Loucy (cell line): Measurements from ENCODE around the gene ZFYVE26.

ENCODE experiments used
- H2AFZ ChIP-seq: fragments of 200-600 bp; sonication (generic); 2 replicates; pipeline ENCODE4 v1.6.0; 2016; ENCODE audit warnings: antibody characterized with exemption, mild to moderate bottlenecking, low read length, moderate library complexity
- H3F3A ChIP-seq: fragments of 200-600 bp; 2 replicates; pipeline ENCODE4 v1.6.0; 2016; ENCODE audit warnings: antibody characterized with exemption, low read depth, mild to moderate bottlenecking
- H3K27me3 ChIP-seq: fragments of 200-600 bp; sonication (generic); 2 replicates; pipeline ENCODE4 v1.6.1; 2014; ENCODE audit warnings: low read length, mild to moderate bottlenecking; ENCODE audit not compliant: insufficient read depth, poor library complexity, severe bottlenecking
- H3K36me3 ChIP-seq: fragments of 200-600 bp; sonication (generic); 2 replicates; pipeline ENCODE4 v1.6.1; 2016; ENCODE audit warnings: low read length; ENCODE audit not compliant: insufficient read depth
- H3K4me1 ChIP-seq: fragments of 200-600 bp; sonication (generic); 2 replicates; pipeline ENCODE4 v1.5.1; 2014; ENCODE audit warnings: low read length, mild to moderate bottlenecking; ENCODE audit not compliant: insufficient read depth, poor library complexity, severe bottlenecking
- H3K4me2 ChIP-seq: fragments of 200-600 bp; sonication (generic); 2 replicates; pipeline ENCODE4 v1.6.0; 2014; ENCODE audit warnings: antibody characterized with exemption, low read length, low read depth, mild to moderate bottlenecking; ENCODE audit not compliant: poor library complexity, severe bottlenecking
- H3K4me3 ChIP-seq: fragments of 200-600 bp; sonication (generic); 2 replicates; pipeline ENCODE4 v1.5.1; 2014; ENCODE audit warnings: low read length, mild to moderate bottlenecking, mixed read lengths; ENCODE audit not compliant: poor library complexity, severe bottlenecking
- H3K79me2 ChIP-seq: fragments of 200-600 bp; sonication (generic); 2 replicates; pipeline ENCODE4 v1.6.1; 2014; ENCODE audit warnings: low read length; ENCODE audit not compliant: insufficient read depth
- H3K9ac ChIP-seq: fragments of 200-600 bp; sonication (generic); 2 replicates; pipeline ENCODE4 v1.6.0; 2014; ENCODE audit warnings: mild to moderate bottlenecking, low read depth, low read length, moderate library complexity; ENCODE audit not compliant: poor library complexity, severe bottlenecking
- H3K9me2 ChIP-seq: fragments of 200-600 bp; sonication (generic); replicated peaks from 2 replicates; pipeline ENCODE4 v1.6.1; 2016; ENCODE audit warnings: low read depth, low read length, mixed read lengths
- H3K9me3 ChIP-seq: fragments of 200-600 bp; sonication (generic); 2 replicates; pipeline ENCODE4 v1.6.1; 2014; ENCODE audit warnings: mild to moderate bottlenecking, antibody characterized with exemption, low read length, low read depth; ENCODE audit not compliant: insufficient read depth
- H4K20me1 ChIP-seq: fragments of 200-600 bp; sonication (generic); 2 replicates; pipeline ENCODE4 v1.6.0; 2014; ENCODE audit warnings: antibody characterized with exemption, low read length, mild to moderate bottlenecking; ENCODE audit not compliant: insufficient read depth, poor library complexity, severe bottlenecking
- EZH2phosphoT487 ChIP-seq: fragments of 200-600 bp; IDR thresholded peaks from 2 replicates; pipeline ENCODE4 v1.6.1; 2018; ENCODE audit warnings: antibody characterized with exemption, mild to moderate bottlenecking, moderate library complexity, borderline replicate concordance
- TF ChIP-seq, protein P1 (sequence below): fragments of 200-600 bp; sonication (generic); conservative IDR thresholded peaks from 2 replicates; pipeline ENCODE4 v1.5.1; 2014; ENCODE audit warnings: mild to moderate bottlenecking, antibody characterized with exemption, low read length

Gene ZFYVE26

DNA sequence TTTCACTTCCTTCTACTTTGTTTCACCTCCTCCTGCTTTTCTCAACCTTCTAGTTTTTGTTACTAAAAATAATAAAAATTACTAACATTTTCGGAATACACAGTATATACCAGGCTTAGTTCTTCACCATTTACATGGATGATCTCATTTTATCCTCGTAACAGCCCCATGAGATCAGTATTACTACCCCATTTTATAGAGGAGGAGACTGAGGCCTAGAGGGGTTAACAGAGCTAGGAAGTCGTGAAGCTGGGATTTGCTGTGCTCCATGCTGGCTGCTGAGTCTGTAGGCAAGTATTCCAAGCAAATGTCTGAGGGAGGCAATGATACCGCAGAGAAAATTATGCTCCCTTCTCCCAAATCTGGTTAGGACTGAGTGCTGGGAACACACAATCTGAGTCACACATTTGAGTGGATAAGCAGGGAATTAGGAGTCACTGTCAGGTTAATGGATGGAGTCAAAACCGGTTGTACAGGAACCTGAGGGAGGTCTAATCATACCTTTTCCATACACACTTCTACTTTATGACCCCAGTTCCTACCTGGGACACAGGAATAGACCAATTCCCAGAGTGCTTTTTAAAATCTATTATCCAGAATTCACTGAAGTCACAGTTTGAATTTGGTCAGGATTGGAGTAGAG is 51.1 kb downstream of the ZFYVE26 start:
- no peaks in the 10 kb centered on the region for H3K79me2 ChIP-seq
- peaks cover 7% of the 10 kb centered on the region for H3K4me1 ChIP-seq
- H3K9me2 ChIP-seq = no peaks in the 10 kb centered on the region
- H3K9me3 ChIP-seq = no peaks in the 10 kb centered on the region
- H3K9ac ChIP-seq = no peak overlapping the region
- no peaks in the 10 kb centered on the region for H3K27me3 ChIP-seq
- no peak overlapping the region for H3K4me3 ChIP-seq
- H3K36me3 ChIP-seq = peaks cover 26% of the 10 kb centered on the region; the same call in 1 of the 2 replicates
- H3F3A ChIP-seq = no peaks in the 10 kb centered on the region
- H2AFZ ChIP-seq = no peak overlapping the region
- H4K20me1 ChIP-seq = no peaks in the 10 kb centered on the region
- H3K4me2 ChIP-seq = no peak overlapping the region
- TF ChIP-seq, protein P1, sequence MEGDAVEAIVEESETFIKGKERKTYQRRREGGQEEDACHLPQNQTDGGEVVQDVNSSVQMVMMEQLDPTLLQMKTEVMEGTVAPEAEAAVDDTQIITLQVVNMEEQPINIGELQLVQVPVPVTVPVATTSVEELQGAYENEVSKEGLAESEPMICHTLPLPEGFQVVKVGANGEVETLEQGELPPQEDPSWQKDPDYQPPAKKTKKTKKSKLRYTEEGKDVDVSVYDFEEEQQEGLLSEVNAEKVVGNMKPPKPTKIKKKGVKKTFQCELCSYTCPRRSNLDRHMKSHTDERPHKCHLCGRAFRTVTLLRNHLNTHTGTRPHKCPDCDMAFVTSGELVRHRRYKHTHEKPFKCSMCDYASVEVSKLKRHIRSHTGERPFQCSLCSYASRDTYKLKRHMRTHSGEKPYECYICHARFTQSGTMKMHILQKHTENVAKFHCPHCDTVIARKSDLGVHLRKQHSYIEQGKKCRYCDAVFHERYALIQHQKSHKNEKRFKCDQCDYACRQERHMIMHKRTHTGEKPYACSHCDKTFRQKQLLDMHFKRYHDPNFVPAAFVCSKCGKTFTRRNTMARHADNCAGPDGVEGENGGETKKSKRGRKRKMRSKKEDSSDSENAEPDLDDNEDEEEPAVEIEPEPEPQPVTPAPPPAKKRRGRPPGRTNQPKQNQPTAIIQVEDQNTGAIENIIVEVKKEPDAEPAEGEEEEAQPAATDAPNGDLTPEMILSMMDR = no peak
- TF ChIP-seq EZH2phosphoT487 = no peak

DNA sequence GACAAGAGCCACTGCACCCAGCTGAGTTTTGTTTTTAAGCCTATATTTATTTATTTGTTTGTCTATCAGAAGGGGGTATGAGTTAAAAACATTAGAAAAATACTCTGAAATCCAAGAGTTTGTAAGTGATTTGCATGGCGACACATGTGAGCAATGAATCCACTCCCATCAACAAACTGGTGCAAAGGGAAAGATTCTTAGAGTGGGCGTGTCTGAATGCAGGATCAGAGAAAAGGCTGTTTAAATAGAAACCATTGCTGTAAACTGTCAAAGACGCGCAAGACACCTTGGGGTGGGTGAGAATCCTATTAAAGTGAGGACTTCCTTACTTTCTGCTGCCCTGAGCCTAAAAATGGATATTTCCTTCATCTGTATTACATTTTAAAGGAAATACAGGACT is 51.9 kb downstream of the ZFYVE26 start:
- Histone ChIP-seq H3K4me3 (no peak overlapping the region), H3K36me3 (peaks cover 23% of the 10 kb centered on the region; the same call in 1 of the 2 replicates), H3K79me2 (no peaks in the 10 kb centered on the region), H3K4me2 (no peak overlapping the region), H3K9ac (no peak overlapping the region), H3F3A (no peaks in the 10 kb centered on the region), H3K9me2 (no peaks in the 10 kb centered on the region), H4K20me1 (no peaks in the 10 kb centered on the region), H3K27me3 (no peaks in the 10 kb centered on the region), H2AFZ (no peak overlapping the region), H3K9me3 (no peaks in the 10 kb centered on the region), H3K4me1 (peaks cover 7% of the 10 kb centered on the region)
- TF ChIP-seq, protein P1 = no peak
- TF ChIP-seq EZH2phosphoT487 = no peak

DNA sequence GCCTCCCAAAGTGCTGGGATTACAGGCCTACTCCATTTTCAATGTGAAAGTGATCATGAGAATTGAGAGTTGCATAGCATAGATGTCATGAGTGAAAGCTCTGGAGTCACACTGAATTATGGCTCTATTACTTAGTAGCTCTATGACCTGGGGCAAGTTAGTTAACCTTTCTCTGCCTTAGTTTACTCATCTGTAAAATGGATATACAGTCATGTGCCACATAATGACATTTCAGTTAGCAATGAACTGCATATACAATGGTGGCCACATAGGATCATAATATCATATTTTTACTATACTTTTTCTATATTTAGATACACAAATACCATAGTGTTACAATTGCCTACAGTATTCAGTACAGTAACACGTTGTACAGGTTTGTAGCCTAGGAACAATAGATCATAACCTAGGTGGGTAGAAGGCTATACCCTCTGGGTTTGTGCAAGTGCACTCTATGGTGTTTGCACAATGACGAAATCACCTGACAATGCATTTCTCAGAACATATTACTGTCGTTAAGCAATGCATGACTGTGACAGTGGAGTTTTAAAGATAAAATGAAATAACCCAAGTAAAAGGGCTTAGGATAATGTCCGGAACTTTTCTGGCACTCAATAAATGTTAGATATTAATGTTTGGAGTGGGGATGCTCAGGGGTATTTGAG is 53.1 kb downstream of the ZFYVE26 start:
- Histone ChIP-seq H3F3A (no peaks in the 10 kb centered on the region), H3K27me3 (no peaks in the 10 kb centered on the region), H3K79me2 (no peaks in the 10 kb centered on the region), H3K9me2 (no peaks in the 10 kb centered on the region), H3K4me3 (no peak overlapping the region), H3K9ac (no peak overlapping the region), H2AFZ (no peak overlapping the region), H3K36me3 (peaks cover 17% of the 10 kb centered on the region; the same call in 1 of the 2 replicates), H3K4me1 (peaks cover 7% of the 10 kb centered on the region), H3K4me2 (no peak overlapping the region), H4K20me1 (no peaks in the 10 kb centered on the region), H3K9me3 (no peaks in the 10 kb centered on the region)
- no peak for TF ChIP-seq EZH2phosphoT487
- TF ChIP-seq, protein P1 = no peak
